ENCODE data around the gene PLD6.

PLD6 gene

GRCh38 chr17:17155568-17155967, 50.6 kb downstream of the PLD6 start:
- H3K4me3 ChIP-seq (ENCODE audit: control insufficient read depth, low read depth, low read length), result no peak overlapping the region
- TF ChIP-seq, protein P1, sequence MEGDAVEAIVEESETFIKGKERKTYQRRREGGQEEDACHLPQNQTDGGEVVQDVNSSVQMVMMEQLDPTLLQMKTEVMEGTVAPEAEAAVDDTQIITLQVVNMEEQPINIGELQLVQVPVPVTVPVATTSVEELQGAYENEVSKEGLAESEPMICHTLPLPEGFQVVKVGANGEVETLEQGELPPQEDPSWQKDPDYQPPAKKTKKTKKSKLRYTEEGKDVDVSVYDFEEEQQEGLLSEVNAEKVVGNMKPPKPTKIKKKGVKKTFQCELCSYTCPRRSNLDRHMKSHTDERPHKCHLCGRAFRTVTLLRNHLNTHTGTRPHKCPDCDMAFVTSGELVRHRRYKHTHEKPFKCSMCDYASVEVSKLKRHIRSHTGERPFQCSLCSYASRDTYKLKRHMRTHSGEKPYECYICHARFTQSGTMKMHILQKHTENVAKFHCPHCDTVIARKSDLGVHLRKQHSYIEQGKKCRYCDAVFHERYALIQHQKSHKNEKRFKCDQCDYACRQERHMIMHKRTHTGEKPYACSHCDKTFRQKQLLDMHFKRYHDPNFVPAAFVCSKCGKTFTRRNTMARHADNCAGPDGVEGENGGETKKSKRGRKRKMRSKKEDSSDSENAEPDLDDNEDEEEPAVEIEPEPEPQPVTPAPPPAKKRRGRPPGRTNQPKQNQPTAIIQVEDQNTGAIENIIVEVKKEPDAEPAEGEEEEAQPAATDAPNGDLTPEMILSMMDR (IDR thresholded peaks at IDR 0.05; ENCODE audit: control insufficient read depth, insufficient read depth, low read depth, low read length, missing control alignments), result no peak
- DNase-seq (ENCODE audit: low read depth), result no peak

- TF ChIP-seq, protein P1 (IDR thresholded peaks at IDR 0.05; ENCODE audit: control insufficient read depth, insufficient read depth, low read depth, low read length, missing control alignments), result no peak
- DNase-seq (ENCODE audit: low read depth), result no peak
- no peak overlapping the region for H3K4me3 ChIP-seq (ENCODE audit: control insufficient read depth, low read depth, low read length)
Measured at GRCh38 chr17:17154981-17155380, 51.2 kb downstream of the PLD6 start.

DNA sequence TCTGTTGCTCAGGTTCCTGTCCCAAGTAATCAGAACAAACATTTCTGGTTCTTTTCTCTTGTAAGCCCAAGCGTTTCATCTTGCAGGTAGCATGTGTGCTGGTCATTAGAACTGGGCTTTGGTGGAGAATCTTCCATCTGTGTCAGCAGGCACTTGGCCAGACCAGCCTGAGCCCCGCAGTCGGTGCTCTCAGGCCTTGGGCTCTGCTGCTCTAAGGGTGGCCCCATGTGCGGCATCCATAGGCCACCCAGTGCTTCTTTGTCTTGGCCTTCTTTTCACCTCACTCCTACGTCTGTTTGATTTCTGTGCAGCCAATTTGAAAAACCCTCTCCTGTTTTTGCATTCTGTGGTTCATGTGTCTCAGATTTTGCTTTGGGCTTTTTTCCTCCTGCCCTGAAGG, 51.6 kb downstream of the PLD6 start:
- DNase-seq (ENCODE audit: low read depth), result no peak
- TF ChIP-seq, protein P1 (IDR thresholded peaks at IDR 0.05; ENCODE audit: control insufficient read depth, insufficient read depth, low read depth, low read length, missing control alignments), result no peak
- no peak overlapping the region for H3K4me3 ChIP-seq (ENCODE audit: control insufficient read depth, low read depth, low read length)

DNA sequence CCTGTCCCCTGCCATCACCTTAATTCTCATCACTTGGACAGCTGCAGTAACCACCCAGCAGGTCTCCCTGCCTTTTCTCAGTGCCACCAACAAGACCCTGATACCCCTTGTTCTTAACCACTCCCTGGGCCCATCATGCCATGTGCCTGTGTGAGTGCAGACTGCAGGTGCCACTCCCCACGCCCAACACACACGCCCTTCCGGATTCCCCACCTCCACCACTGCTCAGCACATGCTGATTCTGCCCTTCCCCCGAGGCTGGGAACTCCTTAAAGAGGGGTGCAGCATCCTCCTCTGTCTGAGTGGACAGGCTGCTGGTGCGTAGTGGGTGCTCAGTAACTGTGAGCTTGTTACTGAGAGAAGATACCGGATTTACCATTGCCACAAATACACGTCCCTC, 52.4 kb downstream of the PLD6 start:
- no peak for DNase-seq (ENCODE audit: low read depth)
- TF ChIP-seq, protein P1 (IDR thresholded peaks at IDR 0.05; ENCODE audit: control insufficient read depth, insufficient read depth, low read depth, low read length, missing control alignments), result no peak
- H3K4me3 ChIP-seq (ENCODE audit: control insufficient read depth, low read depth, low read length), result no peak overlapping the region

DNA sequence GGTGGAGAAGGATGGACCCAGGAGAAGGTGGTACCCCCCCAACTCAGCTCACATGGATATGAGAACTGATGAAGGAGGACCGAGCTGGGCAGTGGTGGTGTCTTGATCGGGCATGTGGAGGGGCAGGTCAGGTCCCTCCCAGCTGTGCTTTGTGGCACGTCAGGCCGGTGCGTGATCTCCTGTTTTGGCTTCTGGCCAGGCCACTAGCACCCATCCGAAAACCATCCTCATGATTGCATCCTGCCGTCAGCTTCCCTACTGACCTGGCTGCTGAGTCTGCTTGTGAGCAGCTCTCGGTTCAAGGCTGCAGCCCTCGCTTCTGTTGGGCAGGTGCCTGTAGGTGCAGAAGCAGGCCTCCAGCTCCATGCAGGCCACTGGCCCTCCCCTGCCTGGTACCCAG, 53.1 kb downstream of the PLD6 start:
- no peak overlapping the region for H3K4me3 ChIP-seq (ENCODE audit: control insufficient read depth, low read depth, low read length)
- DNase-seq (ENCODE audit: low read depth), result no peak
- TF ChIP-seq, protein P1 (IDR thresholded peaks at IDR 0.05; ENCODE audit: control insufficient read depth, insufficient read depth, low read depth, low read length, missing control alignments), result no peak

- TF ChIP-seq, protein P1 (IDR thresholded peaks at IDR 0.05; ENCODE audit: control insufficient read depth, insufficient read depth, low read depth, low read length, missing control alignments), result no peak
- no peak overlapping the region for H3K4me3 ChIP-seq (ENCODE audit: control insufficient read depth, low read depth, low read length)
- no peak for DNase-seq (ENCODE audit: low read depth)
Measured at GRCh38 chr17:17152385-17152784, 53.7 kb downstream of the PLD6 start.

GRCh38 chr17:17151962-17152361, 54.2 kb downstream of the PLD6 start:
- no peak overlapping the region for H3K4me3 ChIP-seq (ENCODE audit: control insufficient read depth, low read depth, low read length)
- TF ChIP-seq, protein P1 (IDR thresholded peaks at IDR 0.05; ENCODE audit: control insufficient read depth, insufficient read depth, low read depth, low read length, missing control alignments), result no peak
- peak; percentile 88 for DNase-seq (ENCODE audit: low read depth)
